Measurements from ENCODE around the gene PEX14.

DNA sequence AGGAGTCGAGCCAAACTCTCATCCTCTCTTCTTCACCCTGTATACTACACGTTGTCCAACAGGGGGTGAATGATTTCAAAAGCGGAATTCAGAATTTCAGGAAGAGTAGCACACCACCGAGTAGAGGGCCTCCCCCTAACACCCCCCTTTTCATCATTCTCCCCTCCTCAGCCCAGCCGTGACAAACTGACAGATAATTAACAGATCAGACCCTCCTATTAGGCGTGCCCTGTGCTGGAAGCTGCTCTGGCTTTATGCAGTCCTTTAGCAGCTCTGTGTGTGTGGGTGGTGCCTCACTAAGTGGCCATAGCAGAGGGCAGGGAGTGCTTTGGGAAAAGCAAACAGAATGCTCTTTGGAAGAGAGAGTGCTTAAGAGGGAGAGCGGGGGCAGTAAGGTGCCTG is 44.3 kb downstream of the PEX14 start:
- TF ChIP-seq POLR2A (IDR thresholded peaks at IDR 0.05): no peak
- TF ChIP-seq, protein P1, sequence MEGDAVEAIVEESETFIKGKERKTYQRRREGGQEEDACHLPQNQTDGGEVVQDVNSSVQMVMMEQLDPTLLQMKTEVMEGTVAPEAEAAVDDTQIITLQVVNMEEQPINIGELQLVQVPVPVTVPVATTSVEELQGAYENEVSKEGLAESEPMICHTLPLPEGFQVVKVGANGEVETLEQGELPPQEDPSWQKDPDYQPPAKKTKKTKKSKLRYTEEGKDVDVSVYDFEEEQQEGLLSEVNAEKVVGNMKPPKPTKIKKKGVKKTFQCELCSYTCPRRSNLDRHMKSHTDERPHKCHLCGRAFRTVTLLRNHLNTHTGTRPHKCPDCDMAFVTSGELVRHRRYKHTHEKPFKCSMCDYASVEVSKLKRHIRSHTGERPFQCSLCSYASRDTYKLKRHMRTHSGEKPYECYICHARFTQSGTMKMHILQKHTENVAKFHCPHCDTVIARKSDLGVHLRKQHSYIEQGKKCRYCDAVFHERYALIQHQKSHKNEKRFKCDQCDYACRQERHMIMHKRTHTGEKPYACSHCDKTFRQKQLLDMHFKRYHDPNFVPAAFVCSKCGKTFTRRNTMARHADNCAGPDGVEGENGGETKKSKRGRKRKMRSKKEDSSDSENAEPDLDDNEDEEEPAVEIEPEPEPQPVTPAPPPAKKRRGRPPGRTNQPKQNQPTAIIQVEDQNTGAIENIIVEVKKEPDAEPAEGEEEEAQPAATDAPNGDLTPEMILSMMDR (IDR thresholded peaks at IDR 0.05): no peak

Measured in breast epithelium (tissue), 3 donors.